Measurements from ENCODE around the gene OPN1SW. TPM values are rescaled to one million over a fixed set of nuclear protein-coding genes. Genes with fewer than 3 reads are reported as not detected.

Gene OPN1SW
- total and polyA plus RNA-seq, 9 of the 15 experiments (the other 6 are each of a cell fraction or from before 2014, with no cell fraction given) = 0.84 to 1.0 TPM; not detected in 7

DNA sequence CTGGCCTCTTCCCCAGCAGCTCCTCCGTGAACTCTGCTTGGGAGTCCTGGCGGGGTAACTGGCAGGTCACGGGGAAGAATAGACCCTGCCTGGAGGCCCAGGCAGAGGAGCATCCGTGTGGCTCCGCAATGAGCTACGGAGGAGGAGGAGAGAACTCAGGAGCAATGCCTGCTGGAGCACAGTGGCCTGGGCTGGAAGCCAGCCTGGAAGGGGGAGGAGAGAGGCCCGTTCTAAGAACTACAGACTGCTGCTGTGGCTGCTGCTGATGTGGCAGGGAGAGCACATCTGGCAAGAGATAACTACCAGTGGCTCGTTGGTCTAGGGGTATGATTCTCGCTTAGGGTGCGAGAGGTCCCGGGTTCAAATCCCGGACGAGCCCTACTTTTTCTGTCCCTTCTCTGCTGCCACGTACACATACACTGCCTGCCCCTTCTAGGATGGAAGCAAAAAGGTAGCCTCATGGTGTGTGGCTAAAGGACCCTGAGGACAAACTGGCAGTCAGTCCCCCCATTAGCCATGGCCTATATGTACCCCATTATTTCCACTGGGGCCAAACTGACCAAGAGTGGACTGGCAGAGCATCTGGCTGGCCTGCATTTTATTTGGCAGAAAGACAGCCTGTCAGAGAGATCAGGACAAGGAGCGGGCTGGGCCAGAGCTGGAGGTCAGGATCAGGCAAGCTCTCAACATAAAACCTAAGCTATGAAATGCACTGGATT, 7.7 kb upstream of the OPN1SW start (continued):
- TF ChIP-seq, protein P1, sequence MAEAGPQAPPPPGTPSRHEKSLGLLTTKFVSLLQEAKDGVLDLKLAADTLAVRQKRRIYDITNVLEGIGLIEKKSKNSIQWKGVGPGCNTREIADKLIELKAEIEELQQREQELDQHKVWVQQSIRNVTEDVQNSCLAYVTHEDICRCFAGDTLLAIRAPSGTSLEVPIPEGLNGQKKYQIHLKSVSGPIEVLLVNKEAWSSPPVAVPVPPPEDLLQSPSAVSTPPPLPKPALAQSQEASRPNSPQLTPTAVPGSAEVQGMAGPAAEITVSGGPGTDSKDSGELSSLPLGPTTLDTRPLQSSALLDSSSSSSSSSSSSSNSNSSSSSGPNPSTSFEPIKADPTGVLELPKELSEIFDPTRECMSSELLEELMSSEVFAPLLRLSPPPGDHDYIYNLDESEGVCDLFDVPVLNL (CRISPR knock-in tag; IDR thresholded peaks at IDR 0.05; ENCODE audit: low read depth) = no peak
- TF ChIP-seq NBN (IDR thresholded peaks at IDR 0.05; ENCODE audit: low read depth) (peak; percentile 95), DPF2 (IDR thresholded peaks at IDR 0.05) (peak; percentile 63; the same call in 1 of the 2 replicates), PHF20 (IDR thresholded peaks at IDR 0.05; ENCODE audit: partially characterized antibody) (peak; percentile 74), PTBP1 (IDR thresholded peaks at IDR 0.05; ENCODE audit: low read depth, low read length) (peak; percentile 85; the same call in 1 of the 2 replicates), TARDBP (IDR thresholded peaks at IDR 0.05) (peak; percentile 89), HDAC1 (IDR thresholded peaks at IDR 0.05) (peak; percentile 25 to 99; a peak in 3 of 4 replicates), ZNF232 (CRISPR knock-in tag; IDR thresholded peaks at IDR 0.05) (no peak), NFIC (IDR thresholded peaks at IDR 0.05) (peak; percentile 96), ZNF77 (CRISPR knock-in tag; IDR thresholded peaks at IDR 0.05) (peak; percentile 52; the same call in 1 of the 2 replicates), POLR2H (tag; IDR thresholded peaks at IDR 0.05; ENCODE audit: low read depth) (peak; percentile 100), ZNF644 (tag; IDR thresholded peaks at IDR 0.05; ENCODE audit: low read depth) (0 out of 2 replicates have a peak, but pooled peaks have one; percentile 27), MEIS2 (IDR thresholded peaks at IDR 0.05; ENCODE audit: partially characterized antibody) (no peak), NR4A1 (CRISPR knock-in tag; IDR thresholded peaks at IDR 0.05) (0 out of 2 replicates have a peak, but pooled peaks have one; percentile 50), NR4A1 (tag; IDR thresholded peaks at IDR 0.05) (no peak)
- TF ChIP-seq, protein P2, sequence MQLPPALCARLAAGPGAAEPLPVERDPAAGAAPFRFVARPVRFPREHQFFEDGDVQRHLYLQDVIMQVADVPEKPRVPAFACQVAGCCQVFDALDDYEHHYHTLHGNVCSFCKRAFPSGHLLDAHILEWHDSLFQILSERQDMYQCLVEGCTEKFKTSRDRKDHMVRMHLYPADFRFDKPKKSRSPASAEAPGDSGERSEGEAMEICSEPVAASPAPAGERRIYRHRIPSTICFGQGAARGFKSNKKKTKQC (CRISPR knock-in tag; IDR thresholded peaks at IDR 0.05) = peak; percentile 98
- TF ChIP-seq, protein P3, sequence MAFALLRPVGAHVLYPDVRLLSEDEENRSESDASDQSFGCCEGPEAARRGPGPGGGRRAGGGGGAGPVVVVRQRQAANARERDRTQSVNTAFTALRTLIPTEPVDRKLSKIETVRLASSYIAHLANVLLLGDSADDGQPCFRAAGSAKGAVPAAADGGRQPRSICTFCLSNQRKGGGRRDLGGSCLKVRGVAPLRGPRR (CRISPR knock-in tag; IDR thresholded peaks at IDR 0.05) = no peak
- TF ChIP-seq, protein P4, sequence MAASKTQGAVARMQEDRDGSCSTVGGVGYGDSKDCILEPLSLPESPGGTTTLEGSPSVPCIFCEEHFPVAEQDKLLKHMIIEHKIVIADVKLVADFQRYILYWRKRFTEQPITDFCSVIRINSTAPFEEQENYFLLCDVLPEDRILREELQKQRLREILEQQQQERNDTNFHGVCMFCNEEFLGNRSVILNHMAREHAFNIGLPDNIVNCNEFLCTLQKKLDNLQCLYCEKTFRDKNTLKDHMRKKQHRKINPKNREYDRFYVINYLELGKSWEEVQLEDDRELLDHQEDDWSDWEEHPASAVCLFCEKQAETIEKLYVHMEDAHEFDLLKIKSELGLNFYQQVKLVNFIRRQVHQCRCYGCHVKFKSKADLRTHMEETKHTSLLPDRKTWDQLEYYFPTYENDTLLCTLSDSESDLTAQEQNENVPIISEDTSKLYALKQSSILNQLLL (CRISPR knock-in tag; IDR thresholded peaks at IDR 0.05; ENCODE audit: borderline replicate concordance) = no peak
- TF ChIP-seq, protein P5, sequence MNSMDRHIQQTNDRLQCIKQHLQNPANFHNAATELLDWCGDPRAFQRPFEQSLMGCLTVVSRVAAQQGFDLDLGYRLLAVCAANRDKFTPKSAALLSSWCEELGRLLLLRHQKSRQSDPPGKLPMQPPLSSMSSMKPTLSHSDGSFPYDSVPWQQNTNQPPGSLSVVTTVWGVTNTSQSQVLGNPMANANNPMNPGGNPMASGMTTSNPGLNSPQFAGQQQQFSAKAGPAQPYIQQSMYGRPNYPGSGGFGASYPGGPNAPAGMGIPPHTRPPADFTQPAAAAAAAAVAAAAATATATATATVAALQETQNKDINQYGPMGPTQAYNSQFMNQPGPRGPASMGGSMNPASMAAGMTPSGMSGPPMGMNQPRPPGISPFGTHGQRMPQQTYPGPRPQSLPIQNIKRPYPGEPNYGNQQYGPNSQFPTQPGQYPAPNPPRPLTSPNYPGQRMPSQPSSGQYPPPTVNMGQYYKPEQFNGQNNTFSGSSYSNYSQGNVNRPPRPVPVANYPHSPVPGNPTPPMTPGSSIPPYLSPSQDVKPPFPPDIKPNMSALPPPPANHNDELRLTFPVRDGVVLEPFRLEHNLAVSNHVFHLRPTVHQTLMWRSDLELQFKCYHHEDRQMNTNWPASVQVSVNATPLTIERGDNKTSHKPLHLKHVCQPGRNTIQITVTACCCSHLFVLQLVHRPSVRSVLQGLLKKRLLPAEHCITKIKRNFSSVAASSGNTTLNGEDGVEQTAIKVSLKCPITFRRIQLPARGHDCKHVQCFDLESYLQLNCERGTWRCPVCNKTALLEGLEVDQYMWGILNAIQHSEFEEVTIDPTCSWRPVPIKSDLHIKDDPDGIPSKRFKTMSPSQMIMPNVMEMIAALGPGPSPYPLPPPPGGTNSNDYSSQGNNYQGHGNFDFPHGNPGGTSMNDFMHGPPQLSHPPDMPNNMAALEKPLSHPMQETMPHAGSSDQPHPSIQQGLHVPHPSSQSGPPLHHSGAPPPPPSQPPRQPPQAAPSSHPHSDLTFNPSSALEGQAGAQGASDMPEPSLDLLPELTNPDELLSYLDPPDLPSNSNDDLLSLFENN (IDR thresholded peaks at IDR 0.05; ENCODE audit: low read depth in 2 of 2, low read length in 2 of 2) = peak; percentile 4 to 60; a peak in 2 of 4 replicates
- TF ChIP-seq, protein P6, sequence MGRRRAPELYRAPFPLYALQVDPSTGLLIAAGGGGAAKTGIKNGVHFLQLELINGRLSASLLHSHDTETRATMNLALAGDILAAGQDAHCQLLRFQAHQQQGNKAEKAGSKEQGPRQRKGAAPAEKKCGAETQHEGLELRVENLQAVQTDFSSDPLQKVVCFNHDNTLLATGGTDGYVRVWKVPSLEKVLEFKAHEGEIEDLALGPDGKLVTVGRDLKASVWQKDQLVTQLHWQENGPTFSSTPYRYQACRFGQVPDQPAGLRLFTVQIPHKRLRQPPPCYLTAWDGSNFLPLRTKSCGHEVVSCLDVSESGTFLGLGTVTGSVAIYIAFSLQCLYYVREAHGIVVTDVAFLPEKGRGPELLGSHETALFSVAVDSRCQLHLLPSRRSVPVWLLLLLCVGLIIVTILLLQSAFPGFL (CRISPR knock-in tag; IDR thresholded peaks at IDR 0.05) = peak; percentile 91; the same call in 1 of the 2 replicates

Data from K562 (cell line).